PFSK-1 (cell line): ENCODE results near the gene RPS15.

ENCODE experiments used
- FOXP2 ChIP-seq: optimal IDR thresholded peaks from 2 replicates; pipeline ENCODE3; 2011; ENCODE audit warnings: borderline replicate concordance, control low read depth, inconsistent platforms; ENCODE audit not compliant: insufficient read depth; ENCODE audit errors: extremely low read length, extremely low read depth
- POLR2AphosphoS5 ChIP-seq: IDR thresholded peaks from 2 replicates; pipeline ENCODE4 v1.6.1; 2012; ENCODE audit warnings: low read depth, mild to moderate bottlenecking, control low read depth, low read length, moderate library complexity
- REST ChIP-seq, 2 experiments: IDR thresholded peaks; 2 replicates each; pipeline versions ENCODE4 v1.6.1 to v1.8.0; 2011 to 2012; ENCODE audit warnings: low read depth in 2 of 2, low read length in 2 of 2, control low read depth in 1 of 2, inconsistent platforms in 1 of 2, mild to moderate bottlenecking in 1 of 2, moderate library complexity in 1 of 2; ENCODE audit not compliant: insufficient read depth in 1 of 2
- SIN3A ChIP-seq: IDR thresholded peaks from 2 replicates; pipeline ENCODE4 v1.6.1; 2012; ENCODE audit warnings: mild to moderate bottlenecking, low read length, moderate library complexity, borderline replicate concordance; ENCODE audit not compliant: insufficient read depth
- TAF1 ChIP-seq: IDR thresholded peaks from 2 replicates; pipeline ENCODE4 v1.6.1; 2012; ENCODE audit warnings: low read length, control low read depth, borderline replicate concordance; ENCODE audit not compliant: insufficient read depth

- no peak for TF ChIP-seq POLR2AphosphoS5
- TF ChIP-seq REST (IDR thresholded peaks at IDR 0.05; ENCODE audit: insufficient read depth in 1 of 2, low read depth in 2 of 2, low read length in 2 of 2): no peak
- TF ChIP-seq SIN3A: no peak
- no peak for TF ChIP-seq TAF1
- no peak for TF ChIP-seq FOXP2
These were observed 29.0 kb downstream of the RPS15 start for GRCh38 chr19:1467215-1467489.
